CD4-positive, alpha-beta T cell treated with Interleukin-4 for 4 hours (primary cell): ENCODE data around the gene UNC5B.

Experiments used
- DNase-seq: peaks from one replicate; pipeline ENCODE4 v3.0.0-alpha.2; 2020

The UNC5B gene

GRCh38 chr10:71212318-71213126 is at the start of gene UNC5B:
Gene UNC5B (plus strand): TSS chr10:71212570. CDS start chr10:71212986, 416 bp downstream.
- peak; percentile 40 for DNase-seq

- DNase-seq, result no peak
These were observed 38.9 kb upstream of the UNC5B start for GRCh38 chr10:71173466-71173865.

GRCh38 chr10:71176661-71177060 is 35.7 kb upstream of the UNC5B start:
- no peak for DNase-seq

- no peak for DNase-seq
These were observed 34.6 kb upstream of the UNC5B start for GRCh38 chr10:71177651-71178199.

GRCh38 chr10:71178880-71179279 is 33.5 kb upstream of the UNC5B start:
- no peak for DNase-seq

GRCh38 chr10:71179382-71179781 is 33.0 kb upstream of the UNC5B start:
- DNase-seq, result no peak

GRCh38 chr10:71184421-71184820 is 27.9 kb upstream of the UNC5B start:
- no peak for DNase-seq

- no peak for DNase-seq
These were observed 27.2 kb upstream of the UNC5B start for GRCh38 chr10:71185209-71185608.

GRCh38 chr10:71187197-71187596 is 25.2 kb upstream of the UNC5B start:
- DNase-seq, result no peak

GRCh38 chr10:71187600-71187999 is 24.8 kb upstream of the UNC5B start:
- no peak for DNase-seq

GRCh38 chr10:71188201-71188600 is 24.2 kb upstream of the UNC5B start:
- no peak for DNase-seq

- no peak for DNase-seq
These were observed 21.4 kb upstream of the UNC5B start for GRCh38 chr10:71191019-71191418.

- DNase-seq, result no peak
These were observed 20.8 kb upstream of the UNC5B start for GRCh38 chr10:71191551-71192076.

GRCh38 chr10:71193516-71193915 is 18.9 kb upstream of the UNC5B start:
- DNase-seq, result no peak

- no peak for DNase-seq
These were observed 14.4 kb upstream of the UNC5B start for GRCh38 chr10:71197955-71198354.

- DNase-seq, result no peak
These were observed 10.5 kb upstream of the UNC5B start for GRCh38 chr10:71201849-71202248.

- DNase-seq, result no peak
These were observed 10.1 kb upstream of the UNC5B start for GRCh38 chr10:71202314-71202713.

- no peak for DNase-seq
These were observed 9.2 kb upstream of the UNC5B start for GRCh38 chr10:71203124-71203523.

- DNase-seq, result no peak
These were observed 8.7 kb upstream of the UNC5B start for GRCh38 chr10:71203716-71204115.

GRCh38 chr10:71204746-71205145 is 7.6 kb upstream of the UNC5B start:
- no peak for DNase-seq

GRCh38 chr10:71205468-71205867 is 6.9 kb upstream of the UNC5B start:
- no peak for DNase-seq

GRCh38 chr10:71206911-71207310 is 5.5 kb upstream of the UNC5B start:
- DNase-seq, result no peak

- no peak for DNase-seq
These were observed 4.8 kb upstream of the UNC5B start for GRCh38 chr10:71207578-71207977.

GRCh38 chr10:71209352-71209715 is 3.0 kb upstream of the UNC5B start:
- no peak for DNase-seq
